ENCODE measurements around the gene OR2T27. TPM values are rescaled to one million over a fixed set of nuclear protein-coding genes. Genes with fewer than 3 reads are reported as not detected.

OR2T27 gene
- total and polyA plus RNA-seq, 9 of the 15 experiments (the other 6 are each of a cell fraction or from before 2014, with no cell fraction given), result not detected

- no peak for TF ChIP-seq ZBTB11 (CRISPR knock-in tag; IDR thresholded peaks at IDR 0.05)
Measured at GRCh38 chr1:248627971-248628844, 27.1 kb downstream of the OR2T27 start (continued).

GRCh38 chr1:248625971-248626370, 29.4 kb downstream of the OR2T27 start:
- no peaks in the 10 kb centered on the region for H3K4me1 ChIP-seq (replicated peaks in 1 of 2; ENCODE audit: control insufficient read depth in 2 of 2, insufficient read depth in 2 of 2, low read length in 2 of 2)
- no peaks in the 10 kb centered on the region for H3K9me3 ChIP-seq (replicated peaks; ENCODE audit: control insufficient read depth, insufficient read depth, low read depth, low read length)
- intact Hi-C loops (cut with micrococcal nuclease), result no loop called here
- in situ Hi-C loops (cut with MboI), result no loop called here
- H3K27me3 ChIP-seq (ENCODE audit: control insufficient read depth in 2 of 2, insufficient read depth in 2 of 2, low read length in 2 of 2), result no peaks in the 10 kb centered on the region
- H3K36me3 ChIP-seq (ENCODE audit: control insufficient read depth, insufficient read depth, low read length), result no peaks in the 10 kb centered on the region
- DNase-seq (ENCODE audit: extremely low read depth in 1 of 4, low spot score in 3 of 4) (no peak), ATAC-seq (no peak), FAIRE-seq (no peak)
- H4K20me1 ChIP-seq (replicated peaks; ENCODE audit: control insufficient read depth, insufficient read depth, low read length), result no peaks in the 10 kb centered on the region
- H3K9me1 ChIP-seq (ENCODE audit: control insufficient read depth, insufficient read depth, low read length), result no peaks in the 10 kb centered on the region
- no peaks in the 10 kb centered on the region for H3K79me2 ChIP-seq (ENCODE audit: control insufficient read depth, insufficient read depth, low read length)
- WGBS (ENCODE audit: insufficient coverage, low coverage, missing lambda C conversion rate), result 0% methylated on average over 2 of the region's 5 CpGs
- BruUV-seq (replicated peaks), result no TSS peak
- CTCF ChIA-PET (ENCODE audit: low intra/inter-chr PET ratio), result no interaction called here
- no peak overlapping the region for H3K4me3 ChIP-seq
- no peak overlapping the region for H2AFZ ChIP-seq (ENCODE audit: low read depth, low read length)
- H3K27ac ChIP-seq (ENCODE audit: extremely low read depth, low read depth, low read length), result no peak overlapping the region
- POLR2A ChIA-PET, result no interaction called here
- H3K4me2 ChIP-seq (ENCODE audit: insufficient read depth, low read length), result no peak overlapping the region
- no peak overlapping the region for H3K9ac ChIP-seq (ENCODE audit: insufficient read depth in 1 of 2, low read depth in 2 of 2, low read length in 2 of 2)
- TF ChIP-seq ZFP91 (CRISPR knock-in tag; IDR thresholded peaks at IDR 0.05), result no peak
- no peak for TF ChIP-seq SIN3B (IDR thresholded peaks at IDR 0.05; ENCODE audit: low read depth)
- TF ChIP-seq SMARCC2 (IDR thresholded peaks at IDR 0.05; ENCODE audit: low read depth), result no peak
- no peak for TF ChIP-seq PTRF (tag; IDR thresholded peaks at IDR 0.05)
- TF ChIP-seq CBFB (CRISPR knock-in tag; IDR thresholded peaks at IDR 0.05), result no peak
- TF ChIP-seq ATF2 (CRISPR knock-in tag; IDR thresholded peaks at IDR 0.05), result no peak
- no peak for TF ChIP-seq PHF20 (IDR thresholded peaks at IDR 0.05; ENCODE audit: partially characterized antibody)
- no peak for TF ChIP-seq STAG1 (CRISPR knock-in tag; IDR thresholded peaks at IDR 0.05; ENCODE audit: borderline replicate concordance)
